Activated CD8-positive, alpha-beta memory T cell treated with anti-CD3 and anti-CD28 coated beads, Interleukin-2, amount 50 U/mL, for 24 hours (primary cell): ENCODE measurements around the gene PCBD1.

ENCODE experiments used
- DNase-seq: peaks from one replicate; pipeline ENCODE4 v3.0.0-alpha.2; 2020; ENCODE audit errors: extremely low read depth

Gene PCBD1

GRCh38 chr10:70834021-70834420, 54.3 kb downstream of the PCBD1 start:
- DNase-seq: no peak

GRCh38 chr10:70833601-70834000, 54.8 kb downstream of the PCBD1 start:
- DNase-seq: no peak
